ENCODE data around the gene TMEM175.
"Not testable (repeated sequence)": the region's sequence is repeated elsewhere in the genome, so short reads cannot be mapped to it uniquely, and the experiment has no call there.

Gene TMEM175

DNA sequence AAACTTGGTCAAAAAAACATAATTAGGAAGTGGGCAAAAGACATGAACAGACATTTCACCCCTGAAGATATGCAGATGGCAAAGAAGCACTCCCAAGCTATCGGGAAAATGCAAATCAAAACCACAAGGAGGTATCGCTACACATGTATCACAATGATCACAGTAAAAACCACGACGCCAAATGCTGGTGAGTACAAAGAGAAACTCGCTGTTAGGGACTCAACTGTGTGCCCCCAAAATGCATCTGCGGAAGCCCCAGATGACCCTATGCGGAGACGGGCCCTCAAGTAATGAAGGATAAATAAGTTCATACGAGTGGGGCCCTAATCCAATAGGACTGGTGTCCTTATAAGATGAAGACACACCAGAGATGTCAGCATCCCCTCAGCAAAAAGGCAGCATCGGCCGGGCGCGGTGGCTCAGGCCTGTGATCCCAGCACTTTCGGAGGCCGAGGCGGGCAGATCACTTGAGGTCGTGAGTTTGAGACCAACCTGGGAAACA is 10.4 kb upstream of the TMEM175 start:
- FAIRE-seq: peak; percentile 77
- TF ChIP-seq POLR2AphosphoS5 (IDR thresholded peaks at IDR 0.05; ENCODE audit: low read depth, low read length) (no peak), TAF1 (IDR thresholded peaks at IDR 0.05; ENCODE audit: borderline replicate concordance, low read depth, low read length) (no peak), POLR2A (IDR thresholded peaks at IDR 0.05; ENCODE audit: low read depth, low read length) (no peak)
- no peak for DNase-seq (ENCODE audit: insufficient read length)

GRCh38 chr4:924107-925096 is 7.9 kb upstream of the TMEM175 start:
- TF ChIP-seq TAF1 (IDR thresholded peaks at IDR 0.05; ENCODE audit: borderline replicate concordance, low read depth, low read length) (no peak), POLR2A (IDR thresholded peaks at IDR 0.05; ENCODE audit: low read depth, low read length) (no peak), POLR2AphosphoS5 (IDR thresholded peaks at IDR 0.05; ENCODE audit: low read depth, low read length) (no peak)
- FAIRE-seq: peak; percentile 85
- DNase-seq (ENCODE audit: insufficient read length): no peak

GRCh38 chr4:925171-925570 is 7.1 kb upstream of the TMEM175 start:
- TF ChIP-seq POLR2AphosphoS5 (IDR thresholded peaks at IDR 0.05; ENCODE audit: low read depth, low read length) (no peak), POLR2A (IDR thresholded peaks at IDR 0.05; ENCODE audit: low read depth, low read length) (no peak), TAF1 (IDR thresholded peaks at IDR 0.05; ENCODE audit: borderline replicate concordance, low read depth, low read length) (no peak)
- DNase-seq (ENCODE audit: insufficient read length) (no peak), FAIRE-seq (no peak)

DNA sequence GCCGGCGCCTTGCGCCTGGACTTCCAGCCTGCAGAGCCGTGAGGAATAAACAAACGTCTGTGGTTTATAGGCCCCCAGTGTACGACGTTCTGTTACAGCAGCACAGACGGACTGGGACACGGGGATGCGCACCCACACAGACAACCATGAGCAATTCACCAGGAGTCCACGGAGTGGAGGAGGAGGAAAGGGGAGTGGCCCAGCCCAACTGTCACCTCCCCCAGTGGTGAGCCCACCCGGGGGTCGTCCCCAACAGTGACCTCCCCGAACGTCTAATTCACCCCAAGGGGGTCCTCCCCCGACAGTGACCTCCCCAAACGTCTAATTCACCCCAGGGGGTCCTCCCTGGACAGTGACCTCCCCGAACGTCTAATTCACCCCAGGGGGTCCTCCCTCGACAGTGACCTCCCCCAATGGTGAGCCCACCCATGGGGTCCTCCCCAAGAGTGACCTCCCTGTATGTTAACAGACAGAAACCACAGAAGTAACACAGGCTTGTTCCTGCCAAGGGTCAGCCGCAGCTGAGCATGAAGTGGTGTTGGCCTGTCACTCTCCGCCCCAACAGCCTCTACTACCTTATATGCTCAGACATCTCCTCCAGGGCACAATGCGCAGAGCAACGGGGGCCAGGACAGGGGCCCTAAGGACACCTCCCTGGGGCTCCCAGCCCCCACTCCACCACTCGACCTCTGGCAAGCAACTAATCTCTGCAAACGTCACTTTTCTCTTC is 6.3 kb upstream of the TMEM175 start:
- TF ChIP-seq POLR2AphosphoS5 (IDR thresholded peaks at IDR 0.05; ENCODE audit: low read depth, low read length) (no peak), POLR2A (IDR thresholded peaks at IDR 0.05; ENCODE audit: low read depth, low read length) (no peak), TAF1 (IDR thresholded peaks at IDR 0.05; ENCODE audit: borderline replicate concordance, low read depth, low read length) (no peak)
- FAIRE-seq: no peak
- DNase-seq (ENCODE audit: insufficient read length): no peak

DNA sequence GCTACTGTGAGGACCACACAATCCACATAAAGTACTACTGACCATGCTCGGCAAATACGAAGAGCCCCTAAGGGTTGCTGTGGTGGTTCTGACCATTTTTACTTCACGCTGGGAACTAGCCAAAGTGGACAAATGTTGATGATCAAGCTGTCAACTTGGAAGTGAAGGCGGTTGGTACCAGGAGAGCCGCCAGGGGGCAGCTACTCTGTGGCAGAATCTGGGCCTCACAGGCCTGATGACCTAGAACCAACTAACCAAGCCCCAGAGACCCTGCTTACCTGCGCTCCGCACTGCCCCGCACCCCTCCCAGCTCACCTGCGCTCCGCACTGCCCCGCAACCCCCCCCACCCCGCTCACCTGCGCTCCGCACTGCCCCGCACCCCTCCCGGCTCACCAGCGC is 5.7 kb upstream of the TMEM175 start:
- TF ChIP-seq POLR2A (IDR thresholded peaks at IDR 0.05; ENCODE audit: low read depth, low read length) (no peak), POLR2AphosphoS5 (IDR thresholded peaks at IDR 0.05; ENCODE audit: low read depth, low read length) (no peak), TAF1 (IDR thresholded peaks at IDR 0.05; ENCODE audit: borderline replicate concordance, low read depth, low read length) (no peak)
- FAIRE-seq: no peak
- DNase-seq (ENCODE audit: insufficient read length): no peak

DNA sequence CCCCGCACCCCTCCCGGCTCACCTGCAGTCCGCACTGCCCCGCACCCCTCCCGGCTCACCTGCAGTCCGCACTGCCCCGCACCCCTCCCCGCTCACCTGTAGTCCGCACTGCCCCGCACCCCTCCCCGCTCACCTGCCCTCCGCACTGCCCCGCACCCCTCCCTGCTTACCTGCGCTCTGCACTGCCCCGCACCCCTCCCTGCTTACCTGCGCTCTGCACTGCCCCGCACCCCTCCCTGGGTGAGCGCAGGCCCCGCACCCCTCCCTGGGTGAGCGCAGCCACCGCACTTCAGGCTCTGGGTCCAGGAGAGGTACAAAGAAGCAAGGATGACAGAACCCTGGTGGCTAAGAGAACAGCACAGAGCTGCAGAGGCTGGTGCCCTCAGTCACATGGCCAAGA is 4.7 kb upstream of the TMEM175 start:
- DNase-seq (ENCODE audit: insufficient read length); FAIRE-seq: not testable (repeated sequence)

GRCh38 chr4:929096-929765 is 3.0 kb upstream of the TMEM175 start:
- no peak for FAIRE-seq
- TF ChIP-seq TAF1 (IDR thresholded peaks at IDR 0.05; ENCODE audit: borderline replicate concordance, low read depth, low read length): no peak
- no peak for TF ChIP-seq POLR2AphosphoS5 (IDR thresholded peaks at IDR 0.05; ENCODE audit: low read depth, low read length)
- TF ChIP-seq POLR2A (IDR thresholded peaks at IDR 0.05; ENCODE audit: low read depth, low read length): no peak
- DNase-seq (ENCODE audit: insufficient read length): no peak

- no peak for FAIRE-seq
- DNase-seq (ENCODE audit: insufficient read length): no peak
- TF ChIP-seq POLR2AphosphoS5 (IDR thresholded peaks at IDR 0.05; ENCODE audit: low read depth, low read length) (no peak), TAF1 (IDR thresholded peaks at IDR 0.05; ENCODE audit: borderline replicate concordance, low read depth, low read length) (no peak), POLR2A (IDR thresholded peaks at IDR 0.05; ENCODE audit: low read depth, low read length) (no peak)
These were observed 2.2 kb upstream of the TMEM175 start for GRCh38 chr4:930028-930551.

GRCh38 chr4:930827-931193 is 1.4 kb upstream of the TMEM175 start:
- TF ChIP-seq POLR2AphosphoS5 (IDR thresholded peaks at IDR 0.05; ENCODE audit: low read depth, low read length): no peak
- no peak for TF ChIP-seq POLR2A (IDR thresholded peaks at IDR 0.05; ENCODE audit: low read depth, low read length)
- TF ChIP-seq TAF1 (IDR thresholded peaks at IDR 0.05; ENCODE audit: borderline replicate concordance, low read depth, low read length): no peak
- DNase-seq (ENCODE audit: insufficient read length) (no peak), FAIRE-seq (no peak)

DNA sequence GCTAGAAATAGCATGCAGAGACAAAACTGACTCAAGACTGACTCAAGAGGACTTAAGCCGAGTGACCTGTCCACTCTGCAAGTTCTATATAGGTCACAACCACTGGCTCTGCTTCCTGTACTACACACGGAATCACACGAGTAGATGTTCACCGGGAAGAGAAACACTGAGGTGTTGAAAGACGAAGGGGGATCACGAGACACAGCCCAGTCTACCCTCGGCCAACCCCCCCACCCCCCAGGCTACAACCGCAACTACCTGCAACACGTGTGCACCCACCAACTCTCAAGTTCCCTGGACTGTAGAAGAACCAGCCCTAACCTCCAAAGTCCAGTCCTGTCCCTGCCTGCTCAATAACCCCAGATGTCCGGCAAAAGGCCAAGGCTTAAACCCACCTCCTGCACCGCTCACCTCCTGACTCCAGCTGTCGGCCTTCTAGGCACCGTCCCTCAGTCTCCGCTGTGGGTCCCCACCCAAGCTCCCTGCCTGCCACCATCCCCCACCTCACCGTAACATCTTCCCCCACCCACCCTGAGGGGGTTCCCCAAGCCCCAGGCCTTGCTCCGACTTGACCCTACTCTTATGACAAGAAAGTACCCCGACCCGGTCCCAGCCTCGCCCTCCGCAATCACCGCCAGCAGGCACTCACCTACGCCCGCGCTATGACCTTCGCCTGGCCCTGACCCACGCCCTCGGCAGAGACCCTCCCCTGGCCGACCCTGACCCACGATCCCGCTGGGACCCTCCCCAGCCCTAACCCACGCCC is 883 bp upstream of the TMEM175 start:
- TF ChIP-seq POLR2AphosphoS5 (IDR thresholded peaks at IDR 0.05; ENCODE audit: low read depth, low read length) (no peak), POLR2A (IDR thresholded peaks at IDR 0.05; ENCODE audit: low read depth, low read length) (no peak), TAF1 (IDR thresholded peaks at IDR 0.05; ENCODE audit: borderline replicate concordance, low read depth, low read length) (no peak)
- DNase-seq (ENCODE audit: insufficient read length) (no peak), FAIRE-seq (no peak)
